ENCODE data around the gene TMEM212.

DNA sequence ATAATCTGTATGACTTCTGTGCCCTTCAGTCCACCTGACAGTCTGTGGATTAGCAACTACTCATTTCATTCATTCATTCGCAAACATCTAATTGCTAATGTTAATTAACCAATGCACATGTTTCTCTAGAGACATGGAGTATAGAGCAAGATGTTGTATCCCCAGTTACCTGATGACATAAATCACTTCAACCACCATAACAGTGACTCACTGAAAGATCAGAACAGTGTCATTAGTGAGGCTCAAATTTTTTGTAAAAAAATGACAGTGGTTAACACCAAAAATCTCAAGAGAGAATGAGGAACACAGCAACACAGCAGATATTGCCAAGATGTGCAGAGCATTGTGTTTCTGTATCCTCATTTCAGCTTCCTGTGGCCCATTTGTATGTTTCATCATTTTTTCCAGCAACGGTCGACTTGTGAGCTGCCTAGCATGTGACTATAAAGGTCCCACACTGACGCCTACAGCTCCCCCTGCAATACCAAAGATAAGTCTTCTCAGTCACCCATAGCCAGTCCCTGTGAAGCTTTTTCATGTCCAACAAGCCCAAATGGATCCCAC, 29.2 kb upstream of the TMEM212 start:
- TF ChIP-seq CTCF (IDR thresholded peaks at IDR 0.05) (no peak), EZH2 (IDR thresholded peaks at IDR 0.05) (no peak), EZH2phosphoT487 (IDR thresholded peaks at IDR 0.05) (no peak)

Measured in neural progenitor cell (in vitro differentiated cells).